ENCODE measurements around the gene SCAI.
"Not testable (repeated sequence)": the region's sequence is repeated elsewhere in the genome, so short reads cannot be mapped to it uniquely, and the experiment has no call there.

The SCAI gene

DNA sequence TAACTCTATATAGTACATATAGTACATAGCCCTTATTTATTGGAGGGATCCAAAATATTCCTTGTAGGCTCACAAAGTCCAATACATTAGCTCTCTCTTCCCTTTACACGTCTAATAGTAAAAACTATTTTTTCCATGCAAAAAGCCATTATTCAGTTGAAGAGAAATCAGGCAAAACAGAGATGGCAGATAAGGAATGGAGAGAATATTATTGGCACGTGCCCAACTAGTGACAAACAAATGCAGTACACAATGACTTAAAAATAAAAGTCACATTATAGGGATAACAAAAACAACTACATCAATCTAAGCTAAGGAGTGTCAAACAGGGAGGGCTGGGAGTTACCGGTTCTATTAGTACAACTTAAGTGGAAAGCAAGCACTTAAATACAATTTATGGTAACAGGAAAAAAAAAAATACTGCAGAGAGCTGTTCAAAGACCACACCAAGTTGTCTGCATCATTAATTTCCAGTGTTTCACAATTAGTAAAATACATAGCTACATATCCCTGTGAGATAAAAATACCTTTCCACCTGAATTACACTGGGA lies 4.1 kb upstream of the SCAI start:
- DNase-seq = no peak

DNA sequence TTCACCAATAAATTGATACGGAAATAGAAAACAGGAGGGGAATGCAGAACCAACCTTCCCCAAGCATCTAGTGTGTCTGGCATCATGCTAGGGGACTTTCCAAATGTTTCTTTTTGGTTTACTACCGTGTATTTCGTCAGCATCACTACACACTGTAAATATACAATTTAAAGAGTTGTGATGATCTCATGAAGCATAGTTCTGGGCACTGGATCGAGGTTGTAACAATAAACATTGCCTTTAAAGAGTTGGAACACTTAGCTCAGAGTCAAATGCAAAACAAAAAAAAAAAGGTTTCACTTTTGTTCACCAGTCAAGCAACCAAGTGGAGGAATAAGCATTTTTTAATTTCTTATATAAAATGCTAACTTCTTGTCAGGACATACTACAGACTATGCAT lies 2.9 kb upstream of the SCAI start:
- no peak for DNase-seq

DNA sequence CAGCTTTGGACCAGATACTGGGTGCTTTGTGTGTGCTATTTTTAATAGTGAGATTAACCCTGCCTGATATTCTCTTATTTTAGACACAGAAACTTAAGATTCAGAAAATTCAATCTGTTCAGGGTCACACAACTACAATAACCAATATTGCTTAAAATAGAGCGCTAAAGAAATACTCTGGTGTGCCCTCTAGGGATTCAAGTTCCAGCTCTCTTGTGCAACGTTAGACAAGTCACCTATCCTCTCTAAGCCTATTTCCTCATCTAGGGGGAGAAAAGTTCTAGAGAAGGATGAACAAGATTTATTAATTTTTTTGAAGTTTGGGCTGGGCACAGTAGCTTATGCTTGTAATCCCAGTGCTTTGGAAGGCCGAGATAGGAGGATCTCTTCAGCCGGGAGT lies 2.1 kb upstream of the SCAI start:
- DNase-seq = no peak

DNA sequence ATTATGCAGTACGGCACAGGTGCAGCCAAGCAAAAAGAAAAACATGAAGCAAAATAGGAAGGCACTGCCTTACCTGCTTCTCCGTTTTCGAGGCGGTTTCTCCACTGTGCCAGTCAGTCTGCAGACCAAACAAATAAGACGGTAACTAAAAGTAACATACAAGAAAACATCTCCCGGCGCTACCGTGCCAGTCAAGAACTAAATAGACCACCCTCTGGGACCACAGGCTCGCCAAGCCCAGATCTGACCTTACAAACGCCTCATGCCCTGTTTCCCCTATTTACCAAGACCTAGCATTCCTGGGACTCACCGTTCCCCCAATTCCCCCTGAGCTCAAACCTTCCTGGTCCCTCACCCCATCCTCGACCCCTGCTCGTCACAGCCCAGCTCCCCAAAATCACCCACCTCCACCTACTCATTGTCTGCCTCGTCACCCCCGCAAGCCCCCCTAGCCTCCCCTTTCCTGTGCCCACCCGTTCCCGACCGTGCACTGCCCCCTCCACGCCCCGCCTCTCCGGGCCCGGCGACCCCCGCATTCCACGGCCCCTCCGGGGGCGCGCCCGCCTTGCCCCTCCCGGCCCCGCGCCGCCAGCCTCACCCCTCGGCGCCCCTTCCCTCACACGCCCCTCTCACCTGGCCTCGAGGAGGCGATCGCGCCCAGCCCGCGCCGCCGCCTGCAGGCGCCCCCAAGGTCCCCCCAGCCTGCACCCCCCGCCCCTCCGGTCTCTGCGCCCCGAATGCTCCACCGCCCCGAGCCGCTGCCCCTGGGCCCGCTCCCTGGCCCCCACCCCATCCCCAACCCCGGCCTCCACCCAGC lies 560 bp downstream of the SCAI start:
- peak; percentile 52 for DNase-seq

DNA sequence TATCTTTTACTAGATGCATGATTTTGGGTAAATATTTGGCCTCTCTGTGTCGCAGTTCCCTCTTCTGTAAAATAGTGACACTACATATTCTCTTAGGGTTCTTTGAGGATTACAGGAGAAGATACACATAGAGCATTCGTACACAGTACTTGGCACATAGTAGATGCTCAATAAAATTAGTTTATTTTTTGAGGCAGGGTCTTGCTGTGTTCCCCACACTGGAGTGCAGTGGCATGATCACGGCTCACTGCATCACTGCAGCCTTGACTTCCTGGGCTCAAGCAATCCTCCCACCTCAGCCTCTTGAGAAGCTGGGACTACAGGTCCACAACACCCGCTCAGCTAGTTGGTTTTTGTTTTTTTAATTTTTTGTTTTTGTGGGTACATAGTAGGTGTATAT lies 1.6 kb downstream of the SCAI start:
- DNase-seq = no peak

DNA sequence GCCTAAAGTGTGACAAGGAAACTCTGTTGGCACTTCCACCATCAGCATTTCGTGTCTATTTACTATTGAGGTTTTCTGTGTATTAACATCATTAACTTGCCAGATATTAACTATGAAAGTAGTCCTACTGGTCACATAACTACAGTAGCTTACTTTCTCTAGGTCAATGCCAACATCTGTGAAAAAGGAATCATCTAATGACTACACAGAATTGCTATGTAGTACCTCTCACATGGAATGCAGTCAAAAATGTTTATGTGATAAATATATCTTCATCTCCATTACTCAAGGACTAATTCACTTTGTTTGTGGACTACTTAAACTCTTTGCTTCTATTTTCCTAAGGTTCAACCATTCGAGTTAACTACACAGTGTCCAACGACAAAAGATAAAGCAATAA lies 2.1 kb downstream of the SCAI start:
- DNase-seq = no peak

DNA sequence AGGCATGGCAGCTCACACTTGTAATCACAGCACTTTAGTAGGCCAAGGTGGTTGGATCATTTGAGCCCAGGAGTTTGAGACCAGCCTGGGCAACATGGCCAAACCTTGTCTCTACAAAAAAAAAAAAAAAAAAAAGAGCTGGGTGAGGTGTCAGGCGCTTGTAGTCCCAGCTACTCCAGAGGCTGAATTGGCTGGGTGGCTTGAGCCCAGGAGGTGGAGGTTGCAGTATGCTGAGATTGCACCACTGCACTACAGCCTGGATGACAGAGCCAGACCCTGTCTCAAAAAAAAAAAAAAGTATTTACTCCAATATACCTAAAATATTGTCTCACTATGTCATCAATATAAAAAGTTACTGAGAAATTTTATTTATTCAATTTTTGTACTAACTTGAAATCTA lies 2.8 kb downstream of the SCAI start:
- no peak for DNase-seq

DNA sequence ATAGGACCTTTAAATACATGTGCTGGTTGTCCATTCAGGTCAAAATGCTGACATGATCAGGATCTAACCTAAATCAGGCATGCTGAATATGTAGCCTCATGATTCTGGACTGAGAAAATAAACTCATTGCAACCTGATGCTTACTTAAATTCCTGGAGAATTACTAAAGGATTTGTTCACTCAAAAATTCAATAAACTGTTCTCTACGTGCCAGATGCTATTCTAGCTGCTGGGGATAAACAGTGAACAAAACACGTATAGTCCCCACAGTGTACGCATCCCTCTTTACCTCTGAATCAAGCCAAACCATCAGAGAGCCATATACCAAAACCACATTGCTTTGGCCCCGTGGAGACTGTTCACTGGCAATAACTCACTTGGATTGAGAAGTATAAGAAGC lies 6.1 kb downstream of the SCAI start:
- no peak for DNase-seq

DNA sequence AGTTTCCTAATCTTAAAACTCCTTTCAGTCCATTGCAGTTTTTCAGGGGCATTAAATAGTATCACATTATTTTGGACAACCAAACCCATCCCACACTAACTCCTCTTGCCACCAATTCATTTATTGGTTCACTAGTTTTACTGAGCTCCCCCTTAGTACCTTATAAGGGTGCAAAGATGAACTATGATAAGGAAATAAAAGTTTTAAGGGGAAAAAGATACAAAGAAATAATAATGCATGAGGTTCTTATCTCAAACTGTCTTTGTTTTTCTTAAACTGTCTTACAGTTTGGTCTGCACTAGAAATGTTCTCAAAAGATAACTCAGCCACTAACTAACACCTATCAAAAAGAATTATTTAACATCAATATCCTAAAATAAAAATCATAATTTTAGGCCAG lies 8.4 kb downstream of the SCAI start:
- no peak for DNase-seq

DNA sequence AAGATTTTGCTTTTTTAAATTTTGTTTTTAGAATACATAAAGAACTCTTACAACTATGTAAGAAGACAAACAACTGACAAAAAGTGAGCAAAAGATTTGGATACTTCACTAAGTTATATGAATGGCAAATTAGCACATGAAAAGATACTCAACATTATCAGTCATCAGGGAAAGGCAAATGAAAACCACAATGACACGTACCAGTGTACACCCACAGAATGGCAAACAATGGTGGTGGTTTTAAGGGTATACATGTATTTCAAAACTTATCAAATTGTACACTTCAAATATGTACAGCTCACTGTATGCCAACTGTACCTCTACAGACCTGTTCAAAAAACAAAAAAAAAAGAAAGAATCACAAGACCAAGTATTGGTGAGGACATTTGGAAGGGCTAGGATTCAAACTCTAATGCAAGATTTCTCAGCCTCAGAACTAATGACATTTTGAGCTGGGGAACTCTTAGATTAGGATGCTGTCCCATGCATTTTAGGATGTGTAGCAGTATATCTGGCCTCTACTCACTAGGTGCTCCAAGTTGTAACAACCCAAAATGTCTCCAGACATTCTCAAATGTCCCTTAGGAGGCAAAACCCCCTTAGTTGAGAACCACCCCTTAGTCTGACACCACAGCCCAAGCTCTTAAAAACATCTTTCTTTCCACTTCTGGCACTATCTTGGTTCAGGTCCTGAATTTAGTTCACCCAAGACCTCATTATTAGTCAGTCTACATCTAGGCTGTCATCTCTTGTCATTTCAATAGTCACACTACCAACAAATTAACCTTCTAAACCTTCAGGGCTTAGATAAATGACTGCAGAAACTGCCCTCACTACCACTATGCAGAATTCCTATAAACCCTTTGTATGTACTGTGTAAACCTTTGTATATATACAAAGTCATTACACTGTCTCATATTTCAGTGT lies 9.7 kb downstream of the SCAI start:
- DNase-seq = no peak

DNA sequence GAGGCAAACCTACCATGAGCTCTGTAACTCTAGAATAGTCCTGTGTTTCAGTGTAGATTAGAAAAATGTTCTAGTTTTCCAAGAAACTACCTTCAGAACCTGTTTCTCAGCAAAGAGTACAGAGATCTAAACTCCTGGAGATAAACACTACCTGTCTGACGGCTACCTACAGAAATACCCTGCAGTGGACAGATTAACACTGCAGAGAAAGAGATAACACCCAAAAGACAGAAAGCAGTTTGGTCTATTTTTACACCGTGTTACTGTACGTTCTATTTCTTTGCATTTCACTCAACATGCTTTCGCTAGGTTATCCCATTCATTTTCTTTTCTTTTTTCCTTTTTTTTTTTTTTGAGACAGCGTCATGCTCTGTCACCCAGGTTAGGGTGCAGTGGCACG lies 11.6 kb downstream of the SCAI start:
- DNase-seq = no peak

DNA sequence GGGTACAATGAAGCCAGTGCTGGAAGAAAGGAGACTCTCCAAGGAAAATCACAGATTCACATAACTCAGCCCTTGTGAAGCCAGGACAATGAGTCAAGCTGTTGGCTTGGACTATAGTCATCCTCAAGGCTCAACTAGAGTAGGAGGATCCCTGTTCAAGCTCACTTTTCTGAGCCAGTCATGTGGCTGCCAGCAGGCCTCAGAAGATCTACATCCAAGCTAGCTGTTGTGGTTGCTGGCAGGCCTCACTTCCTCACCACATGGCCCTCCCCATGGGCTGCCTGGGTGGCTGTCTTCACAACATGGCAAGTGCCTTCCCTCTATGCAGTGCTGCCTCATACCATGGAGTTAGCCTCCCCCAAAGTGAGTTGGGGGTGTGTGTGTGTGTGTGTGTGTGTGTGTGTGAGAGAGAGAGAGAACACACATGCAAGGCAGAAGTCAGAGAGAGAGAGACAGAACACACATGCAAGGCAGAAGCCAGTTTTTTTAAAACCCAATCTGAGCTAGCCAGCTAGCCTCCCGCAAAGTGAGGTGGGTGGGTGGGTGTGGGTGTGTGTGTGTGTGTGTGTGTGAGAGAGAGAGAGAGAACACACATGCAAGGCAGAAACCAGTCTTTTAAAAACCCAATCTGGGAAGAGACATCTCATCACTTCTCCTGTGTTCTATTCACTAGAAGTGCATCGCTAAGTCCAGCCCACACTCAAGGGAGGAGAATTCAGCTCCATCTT lies 17.1 kb downstream of the SCAI start:
- peak; percentile 80 for DNase-seq

DNA sequence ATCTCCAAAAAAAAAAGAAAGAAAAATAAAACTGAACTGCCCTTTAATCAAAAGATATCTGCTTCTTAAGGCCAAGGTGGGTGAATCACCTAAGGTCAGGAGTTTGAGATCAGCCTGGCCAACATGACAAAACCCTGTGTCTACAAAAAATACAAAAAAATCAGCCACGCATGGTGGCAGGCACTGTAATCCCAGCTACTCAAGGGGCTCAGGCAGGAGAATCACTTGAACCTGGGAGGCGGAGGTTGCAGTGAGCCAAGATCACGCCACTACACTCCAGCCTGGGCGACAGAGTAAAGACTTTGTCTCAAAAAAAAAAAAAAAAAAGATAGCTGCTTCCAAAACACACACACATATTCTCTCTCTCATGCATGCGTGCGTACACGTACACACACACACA lies 17.8 kb downstream of the SCAI start:
- no peak for DNase-seq

DNA sequence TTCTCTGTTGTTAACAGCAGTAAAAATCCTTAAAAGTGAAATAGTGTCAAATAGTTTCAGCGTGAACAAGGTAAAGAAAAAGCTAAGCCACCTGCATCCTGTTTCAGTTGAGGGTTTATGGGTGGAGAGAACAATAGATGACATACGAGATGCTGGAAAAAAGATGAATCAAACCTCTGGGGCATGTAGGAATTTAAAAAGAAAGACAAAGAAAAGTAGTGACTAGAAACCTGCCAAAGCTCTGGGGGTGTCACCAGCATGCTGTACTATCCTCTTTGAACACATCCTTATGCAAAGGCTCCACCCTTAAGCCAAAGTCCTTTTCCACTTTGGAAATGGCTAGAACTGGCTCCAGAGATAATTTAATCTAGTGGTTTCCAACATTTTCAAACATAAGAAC lies 22.2 kb downstream of the SCAI start:
- no peak for DNase-seq

DNA sequence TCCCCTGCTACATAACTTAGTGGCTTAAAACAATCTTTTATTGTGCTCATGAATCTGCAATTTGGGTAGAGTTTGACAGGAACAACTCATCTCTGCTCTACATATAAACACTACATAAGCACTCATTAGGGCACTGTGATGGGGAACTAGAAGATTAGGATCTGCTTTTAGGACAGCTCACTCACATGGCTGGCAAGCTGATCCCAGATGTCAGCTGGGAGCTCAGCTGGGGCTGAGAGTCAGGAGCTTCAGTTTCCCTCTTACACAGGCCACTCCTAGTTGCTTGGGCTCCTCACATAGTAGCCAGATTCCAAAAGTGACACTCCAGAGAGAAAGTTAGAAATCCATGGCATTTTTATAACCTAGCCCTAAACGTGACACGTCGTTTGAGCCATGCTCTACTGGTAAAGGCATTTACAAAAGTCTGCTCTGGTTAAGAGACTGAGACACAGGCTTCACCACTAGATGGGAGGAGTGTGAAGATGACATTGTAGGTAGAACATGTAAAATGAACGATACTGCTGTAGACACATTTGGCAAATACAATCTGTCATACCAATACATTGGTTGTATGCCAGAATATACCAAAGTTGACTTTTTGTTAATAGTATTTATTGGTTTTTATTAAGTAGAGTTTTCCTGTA lies 23.6 kb downstream of the SCAI start:
- DNase-seq = peak; percentile 68

DNA sequence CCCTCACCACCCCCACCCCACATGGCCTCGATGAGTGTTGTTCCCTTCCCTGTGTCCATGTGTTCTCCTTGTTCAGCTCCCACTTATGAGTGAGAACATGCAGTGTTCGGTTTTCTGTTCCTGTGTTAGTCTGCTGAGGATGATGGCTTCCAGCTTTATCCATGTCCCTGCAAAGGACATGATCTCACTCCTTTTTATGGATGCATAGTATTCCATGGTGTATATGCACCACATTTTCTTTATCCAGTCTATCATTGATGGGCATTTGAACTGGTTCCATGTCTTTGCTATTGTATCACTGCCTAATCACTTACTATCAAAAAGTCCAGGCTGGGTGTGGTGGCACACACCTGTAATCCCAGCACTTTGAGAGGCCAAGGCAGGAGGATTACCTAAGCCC lies 24.6 kb downstream of the SCAI start:
- DNase-seq = not testable (repeated sequence)

DNA sequence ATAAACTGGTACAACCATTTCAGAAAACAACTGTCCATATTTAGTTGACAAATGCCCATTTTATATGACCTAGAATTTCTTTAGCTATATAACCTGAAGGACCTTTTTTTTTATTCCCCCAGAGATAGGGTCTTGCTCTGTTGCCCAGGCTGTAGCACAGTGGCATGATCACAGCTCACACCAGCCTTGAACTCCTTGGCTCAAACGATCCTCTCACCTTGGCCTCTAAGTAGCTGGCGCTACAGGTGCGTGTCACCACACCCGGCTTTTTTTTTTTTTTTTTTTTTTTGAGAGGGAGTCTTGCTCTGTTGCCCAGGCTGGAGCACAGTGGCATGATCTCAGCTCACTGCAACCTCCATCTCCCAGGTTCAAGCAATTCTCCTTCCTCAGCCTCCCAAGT lies 28.8 kb downstream of the SCAI start:
- not testable (repeated sequence) for DNase-seq

DNA sequence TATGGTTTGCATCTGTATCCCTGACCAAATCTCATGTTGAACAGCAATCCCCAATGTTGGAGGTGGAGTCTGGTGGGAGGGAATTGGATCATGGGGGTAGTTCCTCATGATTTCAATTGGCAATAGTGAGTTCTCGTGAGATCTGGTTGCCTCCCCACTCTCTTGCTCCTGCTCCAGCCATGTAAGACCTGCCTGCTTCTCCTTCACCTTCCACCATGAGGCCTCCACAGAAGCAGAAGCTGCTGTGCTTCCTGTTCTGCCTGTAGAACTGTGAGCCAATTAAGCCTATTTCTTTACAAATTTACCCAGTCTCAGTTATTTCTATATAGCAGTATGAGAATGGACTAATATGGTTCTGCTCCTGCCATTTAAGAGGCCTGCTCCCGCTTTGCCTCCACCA lies 32.9 kb downstream of the SCAI start:
- DNase-seq = peak; percentile 3

DNA sequence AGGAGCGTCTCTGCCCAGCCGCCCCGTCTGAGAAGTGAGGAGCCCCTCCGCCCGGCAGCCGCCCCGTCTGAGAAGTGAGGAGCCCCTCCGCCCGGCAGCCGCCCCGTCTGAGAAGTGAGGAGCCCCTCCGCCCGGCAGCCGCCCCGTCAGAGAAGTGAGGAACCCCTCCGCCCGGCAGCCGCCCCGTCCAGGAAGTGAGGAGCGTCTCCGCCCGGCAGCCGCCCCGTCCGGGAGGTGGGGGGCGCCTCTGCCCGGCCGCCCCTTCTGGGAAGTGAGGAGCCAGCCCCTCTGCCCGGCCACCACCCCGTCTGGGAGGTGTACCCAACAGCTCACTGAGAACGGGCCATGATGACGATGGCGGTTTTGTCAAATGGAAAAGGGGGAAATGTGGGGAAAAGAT lies 34.8 kb downstream of the SCAI start:
- peak; percentile 12 for DNase-seq

DNA sequence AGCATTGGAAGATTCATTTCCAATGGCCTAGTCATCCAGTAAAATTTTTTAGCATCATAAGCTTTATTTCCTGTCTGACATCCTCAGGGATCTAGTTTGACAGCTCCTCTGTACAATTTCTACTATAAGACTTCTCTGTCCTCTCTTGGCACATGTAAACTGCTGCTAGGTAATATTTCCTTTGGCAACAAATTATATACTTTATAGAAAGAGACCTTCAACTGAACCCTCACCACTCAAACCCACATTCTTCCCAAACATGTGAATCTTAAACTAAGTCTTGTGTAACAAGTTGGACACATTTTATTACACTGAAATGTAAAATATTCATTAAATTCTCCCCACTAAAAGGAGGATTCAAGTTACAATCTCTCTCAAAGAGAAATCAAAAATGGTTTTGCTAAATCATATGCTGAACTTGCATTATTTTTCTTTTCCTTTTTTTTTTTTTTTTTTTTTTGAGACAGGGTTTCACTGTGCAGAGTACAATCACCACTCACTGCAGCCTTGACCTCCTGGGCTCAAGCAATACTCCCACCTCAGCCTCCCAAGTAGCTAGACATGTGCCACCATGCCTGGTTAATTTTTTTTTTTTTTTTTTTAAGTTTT lies 36.9 kb downstream of the SCAI start:
- DNase-seq = no peak

DNA sequence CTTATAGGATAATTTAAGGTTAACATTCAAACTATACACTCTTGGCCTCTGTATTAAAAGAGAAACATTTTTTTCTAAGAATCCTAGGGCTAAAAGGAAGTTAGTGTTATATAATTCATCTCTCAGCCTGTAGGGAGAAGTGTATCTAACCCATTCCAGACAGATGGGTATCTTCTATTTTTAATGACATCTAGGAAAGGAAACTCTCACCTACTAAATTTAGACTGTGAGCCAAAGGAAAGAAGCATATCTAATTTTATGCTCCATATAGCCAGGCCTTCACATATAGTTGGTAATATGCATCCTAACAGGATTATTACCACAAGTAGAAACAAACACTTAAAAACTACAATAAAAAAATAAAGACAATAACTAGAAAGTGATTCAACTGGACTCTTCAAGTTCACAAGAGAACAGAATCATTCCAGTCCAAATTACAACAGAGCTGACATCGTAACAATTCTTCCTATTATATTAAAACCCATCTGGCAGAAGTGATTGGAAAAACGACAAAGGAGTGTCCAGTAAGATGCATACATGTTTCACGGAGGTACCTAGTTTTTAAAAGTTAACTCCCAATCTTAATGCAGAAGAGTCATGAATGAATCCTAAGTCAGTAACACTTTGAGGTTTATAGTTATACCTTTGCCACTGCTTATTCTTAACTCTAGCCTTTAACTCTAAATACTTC lies 39.4 kb downstream of the SCAI start:
- no peak for DNase-seq

DNA sequence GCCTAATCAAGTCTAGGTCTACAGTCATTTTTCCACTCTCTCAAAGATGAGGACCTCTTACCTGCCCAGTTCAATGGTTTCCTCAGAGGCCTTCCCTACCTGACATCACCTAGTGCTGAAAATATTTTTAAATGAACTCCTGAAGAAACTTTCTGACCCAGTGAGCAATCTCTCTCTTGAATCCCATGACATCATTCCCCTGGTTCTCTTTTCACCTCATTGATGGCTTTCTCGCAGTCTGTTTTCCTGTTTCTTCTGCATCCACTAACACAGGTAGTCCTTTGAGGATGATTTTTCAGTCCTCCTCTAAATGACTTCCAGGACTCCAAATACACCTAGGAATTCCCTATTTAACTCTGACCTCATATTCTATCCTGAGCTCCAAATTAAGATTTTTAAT lies 40.3 kb downstream of the SCAI start:
- peak; percentile 7 for DNase-seq

Measured in islet precursor cell (in vitro differentiated cells).